H1 (cell line): Measurements from ENCODE around the gene MRPS10. TPM values are rescaled to one million over a fixed set of nuclear protein-coding genes. Genes with fewer than 3 reads are reported as not detected.

Experiments used
- CBX5 ChIP-seq: fragments of 300-800, 300-1000 bp; sonication (generic); IDR thresholded peaks from 2 replicates; pipeline ENCODE4 v1.7.1; 2016; ENCODE audit warnings: antibody characterized with exemption, low read length, low read depth
- SRF ChIP-seq: IDR thresholded peaks from 2 replicates; pipeline ENCODE4 v1.6.1; 2011; ENCODE audit warnings: mild to moderate bottlenecking, low read depth, low read length, moderate library complexity
- polyA plus RNA-seq, 7 experiments: library from polyadenylated mRNA; depleted of rRNA in 3 of 7; stranded (reverse) in 5 of 7; unstranded in 2 of 7; fragments of >200 nt in 5 of 7; fragments of 200-250 nt in 2 of 7; gene quantifications; 1 replicate in 5 of 7; 2 replicates in 1 of 7; 4 replicates in 1 of 7; pipeline versions ENCODE4 v1.2.1 to v1.2.3, GENCODE V29; 2011 to 2013; ENCODE audit warnings: missing spikeins in 2 of 7, mixed read lengths in 2 of 7
- total RNA-seq: library from RNA; stranded (reverse); fragmentation: NEBNext Ultra II Directional; extraction: Animal tissue kit (Norgen Biotek cat#: 25700); gene quantifications from 2 replicates; pipeline ENCODE4 v1.2.1, GENCODE V29; 2021
- TF ChIP-seq, protein P1 (sequence below): fragments of 300-600 bp; sonication (generic); IDR thresholded peaks from 2 replicates; pipeline ENCODE4 v1.7.1; 2012; ENCODE audit warnings: low read length, moderate library complexity, mild to moderate bottlenecking, inconsistent platforms; ENCODE audit not compliant: insufficient replicate concordance
- TF ChIP-seq, protein P2 (sequence below), 3 experiments: IDR thresholded peaks; 1 replicate in 2 of 3; 2 replicates in 1 of 3; pipeline versions ENCODE4 v1.5.1 to v1.6.1; 2011; ENCODE audit warnings: low read length in 3 of 3, mild to moderate bottlenecking in 3 of 3, inconsistent platforms in 2 of 3, low read depth in 1 of 3, moderate library complexity in 1 of 3; ENCODE audit not compliant: insufficient read depth in 1 of 3; ENCODE audit errors: control extremely low read depth in 1 of 3

The MRPS10 gene
- total and polyA plus RNA-seq, 2 of the 8 experiments (the other 6 are each of a cell fraction or from before 2014, with no cell fraction given): 20.5 to 33.6 TPM

DNA sequence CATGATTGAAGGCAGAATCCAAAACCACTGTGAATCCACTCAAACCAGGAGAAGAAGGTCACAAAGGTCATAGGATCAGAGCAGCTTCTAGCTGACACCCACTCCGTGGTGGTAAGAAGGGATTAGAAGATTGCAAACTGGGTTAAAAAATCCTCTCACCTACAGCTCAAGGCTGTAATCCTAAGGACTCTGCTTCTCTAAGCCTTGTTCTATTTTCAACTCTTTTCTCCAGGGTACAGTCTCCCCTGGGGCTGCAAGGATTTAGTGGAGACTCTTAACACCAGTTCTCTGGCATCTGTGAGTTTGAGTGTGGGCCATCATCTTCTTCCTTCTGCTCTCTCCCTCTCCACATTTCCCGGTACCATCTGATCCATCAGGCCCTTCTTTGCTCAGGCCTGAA, 44.6 kb downstream of the MRPS10 start, which contains the start of gene GUCA1A (continued):
- TF ChIP-seq, protein P1, sequence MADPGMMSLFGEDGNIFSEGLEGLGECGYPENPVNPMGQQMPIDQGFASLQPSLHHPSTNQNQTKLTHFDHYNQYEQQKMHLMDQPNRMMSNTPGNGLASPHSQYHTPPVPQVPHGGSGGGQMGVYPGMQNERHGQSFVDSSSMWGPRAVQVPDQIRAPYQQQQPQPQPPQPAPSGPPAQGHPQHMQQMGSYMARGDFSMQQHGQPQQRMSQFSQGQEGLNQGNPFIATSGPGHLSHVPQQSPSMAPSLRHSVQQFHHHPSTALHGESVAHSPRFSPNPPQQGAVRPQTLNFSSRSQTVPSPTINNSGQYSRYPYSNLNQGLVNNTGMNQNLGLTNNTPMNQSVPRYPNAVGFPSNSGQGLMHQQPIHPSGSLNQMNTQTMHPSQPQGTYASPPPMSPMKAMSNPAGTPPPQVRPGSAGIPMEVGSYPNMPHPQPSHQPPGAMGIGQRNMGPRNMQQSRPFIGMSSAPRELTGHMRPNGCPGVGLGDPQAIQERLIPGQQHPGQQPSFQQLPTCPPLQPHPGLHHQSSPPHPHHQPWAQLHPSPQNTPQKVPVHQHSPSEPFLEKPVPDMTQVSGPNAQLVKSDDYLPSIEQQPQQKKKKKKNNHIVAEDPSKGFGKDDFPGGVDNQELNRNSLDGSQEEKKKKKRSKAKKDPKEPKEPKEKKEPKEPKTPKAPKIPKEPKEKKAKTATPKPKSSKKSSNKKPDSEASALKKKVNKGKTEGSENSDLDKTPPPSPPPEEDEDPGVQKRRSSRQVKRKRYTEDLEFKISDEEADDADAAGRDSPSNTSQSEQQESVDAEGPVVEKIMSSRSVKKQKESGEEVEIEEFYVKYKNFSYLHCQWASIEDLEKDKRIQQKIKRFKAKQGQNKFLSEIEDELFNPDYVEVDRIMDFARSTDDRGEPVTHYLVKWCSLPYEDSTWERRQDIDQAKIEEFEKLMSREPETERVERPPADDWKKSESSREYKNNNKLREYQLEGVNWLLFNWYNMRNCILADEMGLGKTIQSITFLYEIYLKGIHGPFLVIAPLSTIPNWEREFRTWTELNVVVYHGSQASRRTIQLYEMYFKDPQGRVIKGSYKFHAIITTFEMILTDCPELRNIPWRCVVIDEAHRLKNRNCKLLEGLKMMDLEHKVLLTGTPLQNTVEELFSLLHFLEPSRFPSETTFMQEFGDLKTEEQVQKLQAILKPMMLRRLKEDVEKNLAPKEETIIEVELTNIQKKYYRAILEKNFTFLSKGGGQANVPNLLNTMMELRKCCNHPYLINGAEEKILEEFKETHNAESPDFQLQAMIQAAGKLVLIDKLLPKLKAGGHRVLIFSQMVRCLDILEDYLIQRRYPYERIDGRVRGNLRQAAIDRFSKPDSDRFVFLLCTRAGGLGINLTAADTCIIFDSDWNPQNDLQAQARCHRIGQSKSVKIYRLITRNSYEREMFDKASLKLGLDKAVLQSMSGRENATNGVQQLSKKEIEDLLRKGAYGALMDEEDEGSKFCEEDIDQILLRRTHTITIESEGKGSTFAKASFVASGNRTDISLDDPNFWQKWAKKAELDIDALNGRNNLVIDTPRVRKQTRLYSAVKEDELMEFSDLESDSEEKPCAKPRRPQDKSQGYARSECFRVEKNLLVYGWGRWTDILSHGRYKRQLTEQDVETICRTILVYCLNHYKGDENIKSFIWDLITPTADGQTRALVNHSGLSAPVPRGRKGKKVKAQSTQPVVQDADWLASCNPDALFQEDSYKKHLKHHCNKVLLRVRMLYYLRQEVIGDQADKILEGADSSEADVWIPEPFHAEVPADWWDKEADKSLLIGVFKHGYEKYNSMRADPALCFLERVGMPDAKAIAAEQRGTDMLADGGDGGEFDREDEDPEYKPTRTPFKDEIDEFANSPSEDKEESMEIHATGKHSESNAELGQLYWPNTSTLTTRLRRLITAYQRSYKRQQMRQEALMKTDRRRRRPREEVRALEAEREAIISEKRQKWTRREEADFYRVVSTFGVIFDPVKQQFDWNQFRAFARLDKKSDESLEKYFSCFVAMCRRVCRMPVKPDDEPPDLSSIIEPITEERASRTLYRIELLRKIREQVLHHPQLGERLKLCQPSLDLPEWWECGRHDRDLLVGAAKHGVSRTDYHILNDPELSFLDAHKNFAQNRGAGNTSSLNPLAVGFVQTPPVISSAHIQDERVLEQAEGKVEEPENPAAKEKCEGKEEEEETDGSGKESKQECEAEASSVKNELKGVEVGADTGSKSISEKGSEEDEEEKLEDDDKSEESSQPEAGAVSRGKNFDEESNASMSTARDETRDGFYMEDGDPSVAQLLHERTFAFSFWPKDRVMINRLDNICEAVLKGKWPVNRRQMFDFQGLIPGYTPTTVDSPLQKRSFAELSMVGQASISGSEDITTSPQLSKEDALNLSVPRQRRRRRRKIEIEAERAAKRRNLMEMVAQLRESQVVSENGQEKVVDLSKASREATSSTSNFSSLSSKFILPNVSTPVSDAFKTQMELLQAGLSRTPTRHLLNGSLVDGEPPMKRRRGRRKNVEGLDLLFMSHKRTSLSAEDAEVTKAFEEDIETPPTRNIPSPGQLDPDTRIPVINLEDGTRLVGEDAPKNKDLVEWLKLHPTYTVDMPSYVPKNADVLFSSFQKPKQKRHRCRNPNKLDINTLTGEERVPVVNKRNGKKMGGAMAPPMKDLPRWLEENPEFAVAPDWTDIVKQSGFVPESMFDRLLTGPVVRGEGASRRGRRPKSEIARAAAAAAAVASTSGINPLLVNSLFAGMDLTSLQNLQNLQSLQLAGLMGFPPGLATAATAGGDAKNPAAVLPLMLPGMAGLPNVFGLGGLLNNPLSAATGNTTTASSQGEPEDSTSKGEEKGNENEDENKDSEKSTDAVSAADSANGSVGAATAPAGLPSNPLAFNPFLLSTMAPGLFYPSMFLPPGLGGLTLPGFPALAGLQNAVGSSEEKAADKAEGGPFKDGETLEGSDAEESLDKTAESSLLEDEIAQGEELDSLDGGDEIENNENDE: no peak
- TF ChIP-seq, protein P2, sequence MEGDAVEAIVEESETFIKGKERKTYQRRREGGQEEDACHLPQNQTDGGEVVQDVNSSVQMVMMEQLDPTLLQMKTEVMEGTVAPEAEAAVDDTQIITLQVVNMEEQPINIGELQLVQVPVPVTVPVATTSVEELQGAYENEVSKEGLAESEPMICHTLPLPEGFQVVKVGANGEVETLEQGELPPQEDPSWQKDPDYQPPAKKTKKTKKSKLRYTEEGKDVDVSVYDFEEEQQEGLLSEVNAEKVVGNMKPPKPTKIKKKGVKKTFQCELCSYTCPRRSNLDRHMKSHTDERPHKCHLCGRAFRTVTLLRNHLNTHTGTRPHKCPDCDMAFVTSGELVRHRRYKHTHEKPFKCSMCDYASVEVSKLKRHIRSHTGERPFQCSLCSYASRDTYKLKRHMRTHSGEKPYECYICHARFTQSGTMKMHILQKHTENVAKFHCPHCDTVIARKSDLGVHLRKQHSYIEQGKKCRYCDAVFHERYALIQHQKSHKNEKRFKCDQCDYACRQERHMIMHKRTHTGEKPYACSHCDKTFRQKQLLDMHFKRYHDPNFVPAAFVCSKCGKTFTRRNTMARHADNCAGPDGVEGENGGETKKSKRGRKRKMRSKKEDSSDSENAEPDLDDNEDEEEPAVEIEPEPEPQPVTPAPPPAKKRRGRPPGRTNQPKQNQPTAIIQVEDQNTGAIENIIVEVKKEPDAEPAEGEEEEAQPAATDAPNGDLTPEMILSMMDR (IDR thresholded peaks at IDR 0.05; ENCODE audit: control extremely low read depth in 1 of 3, insufficient read depth in 1 of 3, low read depth in 1 of 3, low read length in 3 of 3): no peak
- TF ChIP-seq CBX5 (no peak), SRF (no peak)
